ENCODE results near the gene VPS35L. TPM values are rescaled to one million over a fixed set of nuclear protein-coding genes. Genes with fewer than 3 reads are reported as not detected.

The VPS35L gene
- polyA plus RNA-seq, 4 donors = 15.1 to 53.4 (median 27.2) TPM

GRCh38 chr16:19589106-19589505, 33.6 kb downstream of the VPS35L start:
- Histone ChIP-seq H3K36me3 (ENCODE audit: control insufficient read depth in 3 of 3, insufficient read depth in 2 of 3, low read depth in 1 of 3, low read length in 3 of 3) (peaks cover 5 to 39% (median 7%) of the 10 kb centered on the region in 3 donors), H3K27ac (ENCODE audit: low read depth in 1 of 3, low read length in 2 of 3) (peak overlapping the region in 2 of 3 donors; percentile 48 to 60), H3K4me3 (ENCODE audit: low read depth in 1 of 3, low read length in 3 of 3) (no peak overlapping the region), H3K4me1 (ENCODE audit: control insufficient read depth in 3 of 3, insufficient read depth in 2 of 3, low read depth in 1 of 3, low read length in 2 of 3) (no peaks in the 10 kb centered on the region), H3K27me3 (ENCODE audit: control insufficient read depth in 3 of 3, insufficient read depth in 3 of 3, low read length in 3 of 3) (no peaks in the 10 kb centered on the region), H3K9me3 (ENCODE audit: control insufficient read depth in 2 of 2, insufficient read depth in 1 of 2, low read depth in 1 of 2, low read length in 1 of 2) (no peaks in the 10 kb centered on the region)
- DNase-seq (no peak), FAIRE-seq (no peak)
- 91 to 97% (median 93%) methylated on average over 5 of the region's 5 CpGs for WGBS, 3 donors

- FAIRE-seq (no peak), DNase-seq (peak in 1 of 2 donors; percentile 21)
- H3K36me3 ChIP-seq (ENCODE audit: control insufficient read depth in 3 of 3, insufficient read depth in 2 of 3, low read depth in 1 of 3, low read length in 3 of 3) = peaks cover 5 to 45% (median 8%) of the 10 kb centered on the region in 3 donors
- no peaks in the 10 kb centered on the region for H3K9me3 ChIP-seq (ENCODE audit: control insufficient read depth in 2 of 2, insufficient read depth in 1 of 2, low read depth in 1 of 2, low read length in 1 of 2)
- no peaks in the 10 kb centered on the region for H3K27me3 ChIP-seq (ENCODE audit: control insufficient read depth in 3 of 3, insufficient read depth in 3 of 3, low read length in 3 of 3)
- 50 to 86% (median 68%) methylated on average over 8 of the region's 8 CpGs for WGBS, 3 donors
- H3K4me3 ChIP-seq (ENCODE audit: low read depth in 1 of 3, low read length in 3 of 3) = no peak overlapping the region
- H3K27ac ChIP-seq (ENCODE audit: low read depth in 1 of 3, low read length in 2 of 3) = peak overlapping the region in 2 of 3 donors; percentile 48 to 72
- no peaks in the 10 kb centered on the region for H3K4me1 ChIP-seq (ENCODE audit: control insufficient read depth in 3 of 3, insufficient read depth in 2 of 3, low read depth in 1 of 3, low read length in 2 of 3)
Observed at GRCh38 chr16:19589771-19590302, 34.3 kb downstream of the VPS35L start.

- Histone ChIP-seq H3K36me3 (ENCODE audit: control insufficient read depth in 3 of 3, insufficient read depth in 2 of 3, low read depth in 1 of 3, low read length in 3 of 3) (peaks cover 5 to 65% (median 11%) of the 10 kb centered on the region in 3 donors), H3K4me3 (ENCODE audit: low read depth in 1 of 3, low read length in 3 of 3) (no peak overlapping the region), H3K27me3 (ENCODE audit: control insufficient read depth in 3 of 3, insufficient read depth in 3 of 3, low read length in 3 of 3) (no peaks in the 10 kb centered on the region), H3K27ac (ENCODE audit: low read depth in 1 of 3, low read length in 2 of 3) (no peak overlapping the region), H3K4me1 (ENCODE audit: control insufficient read depth in 3 of 3, insufficient read depth in 2 of 3, low read depth in 1 of 3, low read length in 2 of 3) (no peaks in the 10 kb centered on the region), H3K9me3 (ENCODE audit: control insufficient read depth in 2 of 2, insufficient read depth in 1 of 2, low read depth in 1 of 2, low read length in 1 of 2) (no peaks in the 10 kb centered on the region)
- DNase-seq = peak; percentile 25 to 38
- no peak for FAIRE-seq
- 61 to 80% (median 78%) methylated on average over 19 of the region's 19 CpGs for WGBS, 3 donors
Observed at GRCh38 chr16:19595043-19595767, 39.7 kb downstream of the VPS35L start.

- Histone ChIP-seq H3K27ac (ENCODE audit: low read depth in 1 of 3, low read length in 2 of 3) (no peak overlapping the region), H3K4me3 (ENCODE audit: low read depth in 1 of 3, low read length in 3 of 3) (no peak overlapping the region), H3K36me3 (ENCODE audit: control insufficient read depth in 3 of 3, insufficient read depth in 2 of 3, low read depth in 1 of 3, low read length in 3 of 3) (peaks cover 0 to 52% (median 6%) of the 10 kb centered on the region in 3 donors), H3K27me3 (ENCODE audit: control insufficient read depth in 3 of 3, insufficient read depth in 3 of 3, low read length in 3 of 3) (no peaks in the 10 kb centered on the region), H3K4me1 (ENCODE audit: control insufficient read depth in 3 of 3, insufficient read depth in 2 of 3, low read depth in 1 of 3, low read length in 2 of 3) (no peaks in the 10 kb centered on the region), H3K9me3 (ENCODE audit: control insufficient read depth in 2 of 2, insufficient read depth in 1 of 2, low read depth in 1 of 2, low read length in 1 of 2) (no peaks in the 10 kb centered on the region)
- FAIRE-seq = no peak
- DNase-seq = no peak
- WGBS, 3 donors = 47 to 63% (median 58%) methylated on average over 6 of the region's 6 CpGs
Observed at GRCh38 chr16:19598805-19599510, 43.5 kb downstream of the VPS35L start.

GRCh38 chr16:19599968-19600716, 44.6 kb downstream of the VPS35L start:
- Histone ChIP-seq H3K4me3 (ENCODE audit: low read depth in 1 of 3, low read length in 3 of 3) (no peak overlapping the region), H3K36me3 (ENCODE audit: control insufficient read depth in 3 of 3, insufficient read depth in 2 of 3, low read depth in 1 of 3, low read length in 3 of 3) (peaks cover 0 to 42% (median 3%) of the 10 kb centered on the region in 3 donors), H3K9me3 (ENCODE audit: control insufficient read depth in 2 of 2, insufficient read depth in 1 of 2, low read depth in 1 of 2, low read length in 1 of 2) (no peaks in the 10 kb centered on the region), H3K27ac (ENCODE audit: low read depth in 1 of 3, low read length in 2 of 3) (no peak overlapping the region), H3K27me3 (ENCODE audit: control insufficient read depth in 3 of 3, insufficient read depth in 3 of 3, low read length in 3 of 3) (no peaks in the 10 kb centered on the region), H3K4me1 (ENCODE audit: control insufficient read depth in 3 of 3, insufficient read depth in 2 of 3, low read depth in 1 of 3, low read length in 2 of 3) (no peaks in the 10 kb centered on the region)
- 55 to 71% (median 61%) methylated on average over 5 of the region's 5 CpGs for WGBS, 3 donors
- DNase-seq (no peak), FAIRE-seq (no peak)

- Histone ChIP-seq H3K36me3 (ENCODE audit: control insufficient read depth in 3 of 3, insufficient read depth in 2 of 3, low read depth in 1 of 3, low read length in 3 of 3) (peaks cover 0 to 36% (median 3%) of the 10 kb centered on the region in 3 donors), H3K9me3 (ENCODE audit: control insufficient read depth in 2 of 2, insufficient read depth in 1 of 2, low read depth in 1 of 2, low read length in 1 of 2) (peaks cover 0 to 3% of the 10 kb centered on the region in 2 donors), H3K4me3 (ENCODE audit: low read depth in 1 of 3, low read length in 3 of 3) (no peak overlapping the region), H3K27ac (ENCODE audit: low read depth in 1 of 3, low read length in 2 of 3) (no peak overlapping the region), H3K4me1 (ENCODE audit: control insufficient read depth in 3 of 3, insufficient read depth in 2 of 3, low read depth in 1 of 3, low read length in 2 of 3) (no peaks in the 10 kb centered on the region), H3K27me3 (ENCODE audit: control insufficient read depth in 3 of 3, insufficient read depth in 3 of 3, low read length in 3 of 3) (no peaks in the 10 kb centered on the region)
- peak; percentile 27 to 51 for DNase-seq
- 65 to 73% (median 65%) methylated on average over 13 of the region's 13 CpGs for WGBS, 3 donors
- FAIRE-seq = no peak
Observed at GRCh38 chr16:19601083-19601976, 45.8 kb downstream of the VPS35L start.

GRCh38 chr16:19604911-19605310, 49.4 kb downstream of the VPS35L start:
- H3K4me1 ChIP-seq (ENCODE audit: control insufficient read depth in 3 of 3, insufficient read depth in 2 of 3, low read depth in 1 of 3, low read length in 2 of 3) = no peaks in the 10 kb centered on the region
- FAIRE-seq (no peak), DNase-seq (no peak)
- no peaks in the 10 kb centered on the region for H3K27me3 ChIP-seq (ENCODE audit: control insufficient read depth in 3 of 3, insufficient read depth in 3 of 3, low read length in 3 of 3)
- no peak overlapping the region for H3K4me3 ChIP-seq (ENCODE audit: low read depth in 1 of 3, low read length in 3 of 3)
- H3K9me3 ChIP-seq (ENCODE audit: control insufficient read depth in 2 of 2, insufficient read depth in 1 of 2, low read depth in 1 of 2, low read length in 1 of 2) = peaks cover 0 to 3% of the 10 kb centered on the region in 2 donors
- WGBS, 3 donors = 98 to 99% (median 99%) methylated on average over 4 of the region's 4 CpGs
- no peak overlapping the region for H3K27ac ChIP-seq (ENCODE audit: low read depth in 1 of 3, low read length in 2 of 3)
- peaks cover 0 to 32% (median 0%) of the 10 kb centered on the region in 3 donors for H3K36me3 ChIP-seq (ENCODE audit: control insufficient read depth in 3 of 3, insufficient read depth in 2 of 3, low read depth in 1 of 3, low read length in 3 of 3)
